ENCODE data around the gene UFD1. TPM values are rescaled to one million over a fixed set of nuclear protein-coding genes. Genes with fewer than 3 reads are reported as not detected.

The UFD1 gene
- total and polyA plus RNA-seq, 2 of the 4 experiments (the other 2 are of a cell fraction), result 149 to 152 TPM

DNA sequence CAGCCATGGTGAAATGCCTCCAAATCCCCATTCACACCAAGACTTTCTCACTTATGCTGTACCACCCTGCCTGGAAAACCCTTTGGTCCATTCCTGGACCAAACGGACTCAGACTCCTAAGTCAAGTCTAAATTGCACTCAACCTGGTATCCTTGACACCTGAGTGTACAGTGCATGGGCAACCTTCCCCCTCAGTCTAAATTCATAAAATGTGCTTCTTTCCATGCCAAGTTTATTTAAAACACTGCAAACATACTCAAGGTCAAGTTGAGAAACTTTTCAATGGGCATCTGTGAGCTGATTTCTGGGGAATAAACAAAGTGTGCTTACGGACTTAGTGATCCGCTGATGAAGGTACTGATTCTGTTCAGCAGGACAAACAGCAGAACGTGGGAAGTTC, 73.9 kb downstream of the UFD1 start:
- POLR2A ChIA-PET (ENCODE audit: unreplicated experiment), result no interaction called here
- DNase-seq, result no peak
- H3K4me3 ChIP-seq (ENCODE audit: insufficient read depth, low read depth, low read length), result no peak overlapping the region

More for the DNA sequence above, 73.9 kb downstream of the UFD1 start:
- Histone ChIP-seq H3K27me3 (ENCODE audit: control insufficient read depth, insufficient read depth, low read length) (no peaks in the 10 kb centered on the region), H3K9me1 (ENCODE audit: insufficient read depth, low read length) (peaks cover 13% of the 10 kb centered on the region), H3K56ac (ENCODE audit: extremely low read depth, insufficient read depth, low read length) (no peak overlapping the region), H2BK20ac (ENCODE audit: low read depth, low read length) (no peak overlapping the region), H4K5ac (ENCODE audit: low read depth, low read length) (no peak overlapping the region), H3K4me1 (ENCODE audit: control insufficient read depth, insufficient read depth, low read length) (peaks cover 3% of the 10 kb centered on the region), H3K79me1 (ENCODE audit: low read depth in 1 of 2, low read length in 2 of 2) (peaks cover 27 to 58% of the 10 kb centered on the region in 2 experiments), H3K18ac (ENCODE audit: low read depth, low read length) (no peak overlapping the region), H3K27ac (ENCODE audit: insufficient read depth, low read length) (no peak overlapping the region), H2AK9ac (replicated peaks; ENCODE audit: low read depth, low read length, poor library complexity) (no peak overlapping the region), H2BK15ac (ENCODE audit: low read depth, low read length) (no peak overlapping the region), H4K8ac (ENCODE audit: low read depth in 2 of 2, low read length in 2 of 2) (no peak overlapping the region), H4K20me1 (ENCODE audit: insufficient read depth, low read length) (peaks cover 6% of the 10 kb centered on the region; the same call in 1 of the 2 replicates), H3K9ac (ENCODE audit: low read depth, low read length) (no peak overlapping the region), H2BK5ac (ENCODE audit: low read depth, low read length, poor library complexity, severe bottlenecking) (no peak overlapping the region), H3K9me3 (ENCODE audit: control insufficient read depth, insufficient read depth, low read length) (no peaks in the 10 kb centered on the region), H2AFZ (replicated peaks; ENCODE audit: low read length, poor library complexity) (no peak overlapping the region), H3K14ac (replicated peaks; ENCODE audit: low read depth, low read length) (no peak overlapping the region), H3K36me3 (ENCODE audit: control insufficient read depth, insufficient read depth, low read length) (peaks cover 47% of the 10 kb centered on the region), H2BK120ac (ENCODE audit: low read depth, low read length) (no peak overlapping the region), H3K4ac (ENCODE audit: low read depth, low read length) (no peak overlapping the region), H3K4me2 (ENCODE audit: low read depth, low read length) (no peak overlapping the region), H2AK5ac (ENCODE audit: low read depth, low read length) (no peak overlapping the region), H3K23ac (ENCODE audit: low read depth, low read length) (no peak overlapping the region), H4K91ac (ENCODE audit: insufficient read depth, low read depth, low read length) (no peak overlapping the region)
- dilution Hi-C loops (cut with HindIII; ENCODE audit: low sequenced_read_pairs, unreplicated experiment) (no loop called here), in situ Hi-C loops (cut with MboI; ENCODE audit: low sequenced_read_pairs) (no loop called here), intact Hi-C loops (cut with micrococcal nuclease) (no loop called here)
- no peak for ATAC-seq (ENCODE audit: low read depth)
- BruUV-seq (replicated peaks), result no TSS peak
- CTCF ChIA-PET, result no interaction called here
- TF ChIP-seq MXI1 (IDR thresholded peaks at IDR 0.05; ENCODE audit: borderline replicate concordance, low read depth, low read length) (no peak), MAFK (IDR thresholded peaks at IDR 0.05; ENCODE audit: low read depth, low read length) (no peak), POLR2A (IDR thresholded peaks at IDR 0.05; ENCODE audit: low read depth, low read length) (no peak)
- 100% methylated on average over 1 of the region's 4 CpGs; no CpG with 5 or more reads in 1 of the 2 experiments for WGBS, 2 experiments (ENCODE audit: extremely low coverage in 2 of 2, insufficient read length in 1 of 2)
